ENCODE results near the gene COL21A1.

DNA sequence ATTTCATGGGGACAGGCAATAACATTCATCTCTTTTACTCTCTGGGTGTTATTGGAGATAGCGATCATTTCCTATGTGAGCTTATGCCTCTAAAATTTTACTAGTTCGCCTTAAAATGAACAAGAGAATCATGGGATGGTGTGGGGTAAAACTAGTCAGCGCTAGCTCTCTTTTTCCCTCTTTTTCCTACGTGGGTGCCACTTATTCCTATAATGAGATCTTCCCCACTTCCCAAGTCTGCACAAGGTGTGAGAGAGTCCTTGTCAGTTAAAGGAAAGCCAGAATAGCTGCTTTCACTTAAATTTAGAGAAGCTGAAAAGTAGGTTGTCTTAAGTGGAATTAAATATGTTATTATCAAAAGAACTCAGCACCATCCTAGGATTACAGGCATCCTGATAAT lies 198.8 kb downstream of the COL21A1 start:
- TF ChIP-seq, protein P1, sequence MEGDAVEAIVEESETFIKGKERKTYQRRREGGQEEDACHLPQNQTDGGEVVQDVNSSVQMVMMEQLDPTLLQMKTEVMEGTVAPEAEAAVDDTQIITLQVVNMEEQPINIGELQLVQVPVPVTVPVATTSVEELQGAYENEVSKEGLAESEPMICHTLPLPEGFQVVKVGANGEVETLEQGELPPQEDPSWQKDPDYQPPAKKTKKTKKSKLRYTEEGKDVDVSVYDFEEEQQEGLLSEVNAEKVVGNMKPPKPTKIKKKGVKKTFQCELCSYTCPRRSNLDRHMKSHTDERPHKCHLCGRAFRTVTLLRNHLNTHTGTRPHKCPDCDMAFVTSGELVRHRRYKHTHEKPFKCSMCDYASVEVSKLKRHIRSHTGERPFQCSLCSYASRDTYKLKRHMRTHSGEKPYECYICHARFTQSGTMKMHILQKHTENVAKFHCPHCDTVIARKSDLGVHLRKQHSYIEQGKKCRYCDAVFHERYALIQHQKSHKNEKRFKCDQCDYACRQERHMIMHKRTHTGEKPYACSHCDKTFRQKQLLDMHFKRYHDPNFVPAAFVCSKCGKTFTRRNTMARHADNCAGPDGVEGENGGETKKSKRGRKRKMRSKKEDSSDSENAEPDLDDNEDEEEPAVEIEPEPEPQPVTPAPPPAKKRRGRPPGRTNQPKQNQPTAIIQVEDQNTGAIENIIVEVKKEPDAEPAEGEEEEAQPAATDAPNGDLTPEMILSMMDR (IDR thresholded peaks at IDR 0.05) = no peak
- no peak for TF ChIP-seq POLR2A (IDR thresholded peaks at IDR 0.05)
